ENCODE data around the gene ASCL5. TPM values are rescaled to one million over a fixed set of nuclear protein-coding genes. Genes with fewer than 3 reads are reported as not detected.

Gene ASCL5
- polyA plus RNA-seq, 3 donors: not detected

DNA sequence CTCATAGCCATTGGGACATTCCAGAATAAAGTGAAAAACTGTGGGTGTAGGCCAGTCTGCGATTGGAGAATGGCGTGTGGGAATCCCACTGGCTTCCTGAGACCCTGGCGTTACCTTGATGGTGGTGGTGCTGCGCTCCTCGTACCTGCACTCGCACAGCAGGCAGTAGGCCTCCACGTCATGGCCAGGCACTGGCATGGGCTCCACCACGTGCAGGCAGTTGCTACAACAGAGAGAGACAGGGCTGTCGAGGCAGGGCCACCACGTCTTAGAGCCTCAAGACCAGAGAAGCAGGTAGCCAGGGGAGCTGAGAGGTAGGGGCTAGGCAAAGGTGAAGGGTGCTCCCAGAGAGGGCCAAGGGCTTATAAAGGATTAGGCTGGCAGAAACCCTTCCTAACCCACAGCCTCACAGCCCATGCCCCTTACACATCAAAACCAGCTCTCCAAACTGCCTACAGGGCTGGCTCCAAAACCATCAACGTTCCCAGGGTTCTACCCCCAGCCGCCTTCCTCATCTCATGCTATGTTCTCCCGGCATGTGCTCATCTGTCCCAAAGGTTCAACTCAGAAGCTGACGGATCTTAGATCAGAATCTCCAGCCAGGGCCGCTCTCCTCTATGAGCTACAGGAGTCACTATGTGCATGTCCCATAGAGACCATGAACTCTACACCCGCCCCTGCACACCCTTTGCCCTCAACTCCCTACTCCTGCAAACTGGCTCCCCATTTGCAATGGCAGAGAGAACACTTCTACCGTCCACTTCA lies 19.8 kb upstream of the ASCL5 start:
- TF ChIP-seq, protein P1, sequence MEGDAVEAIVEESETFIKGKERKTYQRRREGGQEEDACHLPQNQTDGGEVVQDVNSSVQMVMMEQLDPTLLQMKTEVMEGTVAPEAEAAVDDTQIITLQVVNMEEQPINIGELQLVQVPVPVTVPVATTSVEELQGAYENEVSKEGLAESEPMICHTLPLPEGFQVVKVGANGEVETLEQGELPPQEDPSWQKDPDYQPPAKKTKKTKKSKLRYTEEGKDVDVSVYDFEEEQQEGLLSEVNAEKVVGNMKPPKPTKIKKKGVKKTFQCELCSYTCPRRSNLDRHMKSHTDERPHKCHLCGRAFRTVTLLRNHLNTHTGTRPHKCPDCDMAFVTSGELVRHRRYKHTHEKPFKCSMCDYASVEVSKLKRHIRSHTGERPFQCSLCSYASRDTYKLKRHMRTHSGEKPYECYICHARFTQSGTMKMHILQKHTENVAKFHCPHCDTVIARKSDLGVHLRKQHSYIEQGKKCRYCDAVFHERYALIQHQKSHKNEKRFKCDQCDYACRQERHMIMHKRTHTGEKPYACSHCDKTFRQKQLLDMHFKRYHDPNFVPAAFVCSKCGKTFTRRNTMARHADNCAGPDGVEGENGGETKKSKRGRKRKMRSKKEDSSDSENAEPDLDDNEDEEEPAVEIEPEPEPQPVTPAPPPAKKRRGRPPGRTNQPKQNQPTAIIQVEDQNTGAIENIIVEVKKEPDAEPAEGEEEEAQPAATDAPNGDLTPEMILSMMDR (IDR thresholded peaks at IDR 0.05): no peak

GRCh38 chr1:201145816-201146215 lies 18.8 kb upstream of the ASCL5 start:
- TF ChIP-seq, protein P1 (IDR thresholded peaks at IDR 0.05): no peak
- Histone ChIP-seq H3K4me3 (replicated peaks in 1 of 3; ENCODE audit: low read depth in 2 of 3, low read length in 3 of 3) (no peak overlapping the region), H3K9me3 (replicated peaks in 1 of 2; ENCODE audit: control insufficient read depth in 1 of 2, insufficient read depth in 1 of 2, low read length in 2 of 2) (no peaks in the 10 kb centered on the region), H3K27me3 (ENCODE audit: control insufficient read depth in 2 of 2, insufficient read depth in 2 of 2, low read length in 2 of 2) (no peaks in the 10 kb centered on the region), H3K36me3 (replicated peaks in 1 of 2; ENCODE audit: control insufficient read depth in 1 of 2, insufficient read depth in 2 of 2, low read length in 2 of 2) (peaks cover 80 to 97% of the 10 kb centered on the region in 2 donors), H3K4me2 (replicated peaks; ENCODE audit: extremely low read depth, low read length, poor library complexity, severe bottlenecking) (no peak overlapping the region), H3K27ac (ENCODE audit: low read depth in 1 of 2, low read length in 2 of 2) (no peak overlapping the region), H3K79me2 (ENCODE audit: insufficient read depth, low read length) (no peaks in the 10 kb centered on the region), H2AFZ (ENCODE audit: insufficient read depth, low read depth, low read length, poor library complexity, severe bottlenecking) (no peak overlapping the region), H4K20me1 (ENCODE audit: insufficient read depth, low read length) (no peaks in the 10 kb centered on the region), H3K4me1 (ENCODE audit: control insufficient read depth in 1 of 2, insufficient read depth in 2 of 2, low read length in 2 of 2) (no peaks in the 10 kb centered on the region), H3K9ac (ENCODE audit: insufficient read depth, low read length, poor library complexity, severe bottlenecking) (no peak overlapping the region)
- 97% methylated on average over 5 of the region's 7 CpGs for WGBS (ENCODE audit: insufficient coverage)
- H3K4me1 Mint-ChIP-seq: no peaks in the 10 kb centered on the region
- DNase-seq: no peak
- no peak overlapping the region for H3K4me3 Mint-ChIP-seq
- intact Hi-C loops (cut with micrococcal nuclease): no loop called here
- H3K36me3 Mint-ChIP-seq: peaks cover 81 to 89% of the 10 kb centered on the region in 2 donors
- peaks cover 0 to 2% (median 1%) of the 10 kb centered on the region in 3 donors for H3K27me3 Mint-ChIP-seq (ENCODE audit: low read depth in 3 of 3)
- H3K9me3 Mint-ChIP-seq: no peaks in the 10 kb centered on the region
- no peak overlapping the region for H3K27ac Mint-ChIP-seq

More for the DNA sequence above, 19.8 kb upstream of the ASCL5 start:
- 98% methylated on average over 16 of the region's 17 CpGs for WGBS (ENCODE audit: insufficient coverage)
- Histone ChIP-seq H3K4me1 (ENCODE audit: control insufficient read depth in 1 of 2, insufficient read depth in 2 of 2, low read length in 2 of 2) (no peaks in the 10 kb centered on the region), H3K27ac (ENCODE audit: low read depth in 1 of 2, low read length in 2 of 2) (no peak overlapping the region), H3K79me2 (ENCODE audit: insufficient read depth, low read length) (no peaks in the 10 kb centered on the region), H3K4me3 (replicated peaks in 1 of 3; ENCODE audit: low read depth in 2 of 3, low read length in 3 of 3) (no peak overlapping the region), H3K9me3 (replicated peaks in 1 of 2; ENCODE audit: control insufficient read depth in 1 of 2, insufficient read depth in 1 of 2, low read length in 2 of 2) (no peaks in the 10 kb centered on the region), H3K36me3 (replicated peaks in 1 of 2; ENCODE audit: control insufficient read depth in 1 of 2, insufficient read depth in 2 of 2, low read length in 2 of 2) (peaks cover 72 to 97% of the 10 kb centered on the region in 2 donors), H2AFZ (ENCODE audit: insufficient read depth, low read depth, low read length, poor library complexity, severe bottlenecking) (no peak overlapping the region), H3K9ac (ENCODE audit: insufficient read depth, low read length, poor library complexity, severe bottlenecking) (no peak overlapping the region), H3K27me3 (ENCODE audit: control insufficient read depth in 2 of 2, insufficient read depth in 2 of 2, low read length in 2 of 2) (no peaks in the 10 kb centered on the region), H3K4me2 (replicated peaks; ENCODE audit: extremely low read depth, low read length, poor library complexity, severe bottlenecking) (no peak overlapping the region), H4K20me1 (ENCODE audit: insufficient read depth, low read length) (no peaks in the 10 kb centered on the region)
- H3K4me1 Mint-ChIP-seq: no peaks in the 10 kb centered on the region
- intact Hi-C loops (cut with micrococcal nuclease): no loop called here
- H3K9me3 Mint-ChIP-seq: no peaks in the 10 kb centered on the region
- peaks cover 82 to 90% of the 10 kb centered on the region in 2 donors for H3K36me3 Mint-ChIP-seq
- DNase-seq: no peak
- H3K4me3 Mint-ChIP-seq: no peak overlapping the region
- peaks cover 0 to 2% (median 1%) of the 10 kb centered on the region in 3 donors for H3K27me3 Mint-ChIP-seq (ENCODE audit: low read depth in 3 of 3)
- H3K27ac Mint-ChIP-seq: no peak overlapping the region

All from CD14-positive monocyte (primary cell).